GM19351 (cell line): Measurements from ENCODE around the gene RRH.
"Not testable (repeated sequence)": the region's sequence is repeated elsewhere in the genome, so short reads cannot be mapped to it uniquely, and the experiment has no call there.

Experiments used
- ATAC-seq: cut with Tn5 transposase; IDR thresholded peaks from one replicate; pipeline ENCODE4 v1.9.1; 2021; ENCODE audit warnings: mild to moderate bottlenecking, moderate library complexity; ENCODE audit not compliant: unreplicated experiment

The RRH gene

GRCh38 chr4:109836985-109837384, 9.2 kb downstream of the RRH start:
- ATAC-seq = no peak

GRCh38 chr4:109846395-109847098, 18.8 kb downstream of the RRH start:
- no peak for ATAC-seq

- ATAC-seq = no peak
Observed at GRCh38 chr4:109847896-109848442, 20.2 kb downstream of the RRH start, which contains the start of gene LRIT3. Gene LRIT3 (plus strand): TSS chr4:109848107. CDS start chr4:109848202, 95 bp downstream.

GRCh38 chr4:109848501-109848900, 20.7 kb downstream of the RRH start:
- ATAC-seq = no peak

- ATAC-seq = no peak
Observed at GRCh38 chr4:109850601-109851000, 22.8 kb downstream of the RRH start.

GRCh38 chr4:109859426-109860300, 31.9 kb downstream of the RRH start:
- ATAC-seq = not testable (repeated sequence)

- no peak for ATAC-seq
Observed at GRCh38 chr4:109861271-109861670, 33.5 kb downstream of the RRH start.

- ATAC-seq = no peak
Observed at GRCh38 chr4:109861916-109862511, 34.2 kb downstream of the RRH start.

GRCh38 chr4:109864134-109864533, 36.4 kb downstream of the RRH start:
- no peak for ATAC-seq

GRCh38 chr4:109870061-109870460, 42.3 kb downstream of the RRH start:
- ATAC-seq = no peak

GRCh38 chr4:109872065-109872464, 44.3 kb downstream of the RRH start:
- no peak for ATAC-seq

- no peak for ATAC-seq
Observed at GRCh38 chr4:109872950-109873656, 45.3 kb downstream of the RRH start.

GRCh38 chr4:109873791-109874514, 46.2 kb downstream of the RRH start:
- ATAC-seq = no peak

GRCh38 chr4:109875106-109875505, 47.3 kb downstream of the RRH start:
- ATAC-seq = no peak

- not testable (repeated sequence) for ATAC-seq
Observed at GRCh38 chr4:109875553-109875952, 47.8 kb downstream of the RRH start.

- ATAC-seq = no peak
Observed at GRCh38 chr4:109876634-109877265, 49.0 kb downstream of the RRH start.

GRCh38 chr4:109877400-109877799, 49.6 kb downstream of the RRH start:
- peak; percentile 96 for ATAC-seq

GRCh38 chr4:109878355-109878754, 50.6 kb downstream of the RRH start:
- ATAC-seq = no peak

- ATAC-seq = no peak
Observed at GRCh38 chr4:109879081-109879480, 51.3 kb downstream of the RRH start.
